HG02840 (cell line): ENCODE measurements around the gene ARL8A.

Experiments
- ATAC-seq: cut with Tn5 transposase; IDR thresholded peaks from one replicate; pipeline ENCODE4 v1.9.1; 2021; ENCODE audit warnings: mild to moderate bottlenecking, moderate library complexity, moderate number of reproducible peaks; ENCODE audit not compliant: unreplicated experiment, low FRiP score

The ARL8A gene

DNA sequence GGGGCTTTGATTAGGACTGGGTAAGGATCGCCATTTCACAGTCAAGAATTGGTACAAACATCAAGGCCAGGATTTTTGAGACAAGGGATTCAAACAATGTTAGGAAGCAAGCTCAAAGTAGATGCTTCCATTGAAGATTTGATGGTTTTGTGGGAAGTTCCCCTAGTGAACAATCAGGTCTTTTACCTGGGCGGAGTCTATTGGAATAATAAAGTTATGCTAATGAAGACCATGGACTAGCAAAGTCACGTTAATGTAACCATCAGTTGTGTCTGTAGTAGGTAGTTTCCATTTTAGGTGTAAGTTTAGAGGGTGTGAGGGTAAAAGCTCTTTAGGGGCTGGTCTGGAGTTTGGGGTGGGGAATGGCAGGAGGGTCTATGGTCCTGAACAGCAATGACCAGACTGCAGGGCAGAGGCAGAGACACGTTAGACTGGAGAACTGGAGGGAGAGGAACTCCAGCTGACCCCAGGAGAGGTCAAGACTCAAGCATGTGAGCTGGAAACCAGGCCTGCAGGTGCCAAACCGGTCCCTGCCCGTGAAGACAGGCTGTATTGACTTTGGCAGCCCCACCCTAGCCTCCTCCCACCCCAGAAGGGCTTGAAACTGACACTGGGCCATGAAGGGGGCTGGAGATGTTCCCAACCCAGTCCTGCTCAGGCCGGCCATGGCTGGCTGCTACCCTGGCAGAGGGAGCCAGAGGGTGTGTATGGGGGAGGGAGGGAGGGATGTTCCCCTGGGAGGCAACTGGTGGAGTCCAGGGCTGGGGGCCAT, 57.8 kb downstream of the ARL8A start:
- no peak for ATAC-seq

DNA sequence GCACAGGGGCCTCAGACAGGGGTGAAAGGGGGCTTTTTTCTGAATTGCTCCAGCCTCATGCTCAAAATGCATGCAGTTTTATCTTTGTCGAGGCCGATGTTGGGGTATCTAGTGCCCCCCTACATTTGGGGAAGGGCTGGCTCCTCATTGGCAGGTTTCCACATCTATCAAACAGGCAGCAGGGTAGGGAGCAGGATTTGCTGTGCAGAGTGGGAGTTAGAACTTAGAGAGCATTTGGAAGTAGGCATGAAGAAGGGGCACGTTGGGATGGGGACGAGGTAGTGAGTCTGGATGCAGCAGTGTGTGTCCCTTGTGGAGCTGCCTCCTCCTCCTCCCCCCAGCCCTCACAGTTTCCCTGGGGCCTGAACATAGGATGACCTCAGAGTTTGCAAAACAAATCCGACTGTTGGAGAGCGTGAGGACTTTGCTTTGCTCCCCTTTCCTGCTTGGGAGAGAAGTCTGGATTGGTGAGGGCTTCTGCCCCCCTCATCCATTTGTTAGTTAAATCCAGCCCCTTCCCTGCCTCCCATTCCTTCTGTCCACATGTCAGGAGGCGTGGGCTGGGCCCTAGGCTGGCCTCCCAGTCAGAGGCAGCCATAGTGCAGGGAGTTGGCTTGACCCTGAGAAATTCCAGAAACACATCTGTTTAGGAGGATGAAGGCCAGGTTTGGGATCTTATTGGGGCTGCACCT, 58.7 kb downstream of the ARL8A start:
- ATAC-seq, result no peak

- ATAC-seq, result no peak
Measured at GRCh38 chr1:202084791-202085681, 59.5 kb downstream of the ARL8A start.
